ENCODE results near the gene CMTM1.

CMTM1 gene

DNA sequence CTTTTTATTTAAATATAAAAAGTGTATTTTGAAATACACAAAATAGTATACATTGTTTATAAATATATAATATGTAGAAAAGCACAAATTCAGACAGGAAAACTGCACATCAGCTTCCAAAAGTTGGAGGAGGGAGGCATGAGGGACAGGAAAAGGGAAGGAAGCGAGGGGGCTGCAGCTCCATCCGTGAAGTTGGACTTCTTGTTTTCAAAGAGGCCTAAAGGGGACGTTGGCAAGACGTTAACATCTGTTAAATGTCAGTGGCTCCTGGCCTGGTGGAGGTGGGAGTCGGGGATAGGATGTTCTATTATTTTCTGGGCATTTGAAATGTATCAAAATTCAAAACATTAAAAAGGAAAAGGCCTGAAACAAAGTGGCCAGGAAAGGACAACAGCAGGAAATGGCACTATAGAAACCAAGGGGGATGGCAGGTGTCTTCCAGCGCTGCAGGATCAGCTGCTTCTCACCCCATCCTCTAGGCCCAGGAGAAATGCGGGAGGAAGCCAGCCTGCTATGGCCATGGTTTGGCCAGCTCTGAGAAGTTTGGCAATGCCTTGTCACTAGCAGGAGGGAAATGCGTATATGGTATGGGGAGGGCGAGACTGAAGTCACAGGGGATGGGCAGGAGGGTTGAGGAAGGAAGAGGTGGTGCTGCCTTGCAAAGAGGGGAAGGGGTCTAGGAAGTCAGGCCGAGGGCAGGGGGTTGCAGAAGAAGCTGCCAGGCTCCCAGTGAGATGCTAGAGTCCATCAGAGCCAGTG is 19.4 kb downstream of the CMTM1 start:
- TF ChIP-seq GATA2 (IDR thresholded peaks at IDR 0.05; ENCODE audit: low read depth, low read length) (no peak), GATA3 (IDR thresholded peaks at IDR 0.05; ENCODE audit: low read depth, low read length) (no peak)

DNA sequence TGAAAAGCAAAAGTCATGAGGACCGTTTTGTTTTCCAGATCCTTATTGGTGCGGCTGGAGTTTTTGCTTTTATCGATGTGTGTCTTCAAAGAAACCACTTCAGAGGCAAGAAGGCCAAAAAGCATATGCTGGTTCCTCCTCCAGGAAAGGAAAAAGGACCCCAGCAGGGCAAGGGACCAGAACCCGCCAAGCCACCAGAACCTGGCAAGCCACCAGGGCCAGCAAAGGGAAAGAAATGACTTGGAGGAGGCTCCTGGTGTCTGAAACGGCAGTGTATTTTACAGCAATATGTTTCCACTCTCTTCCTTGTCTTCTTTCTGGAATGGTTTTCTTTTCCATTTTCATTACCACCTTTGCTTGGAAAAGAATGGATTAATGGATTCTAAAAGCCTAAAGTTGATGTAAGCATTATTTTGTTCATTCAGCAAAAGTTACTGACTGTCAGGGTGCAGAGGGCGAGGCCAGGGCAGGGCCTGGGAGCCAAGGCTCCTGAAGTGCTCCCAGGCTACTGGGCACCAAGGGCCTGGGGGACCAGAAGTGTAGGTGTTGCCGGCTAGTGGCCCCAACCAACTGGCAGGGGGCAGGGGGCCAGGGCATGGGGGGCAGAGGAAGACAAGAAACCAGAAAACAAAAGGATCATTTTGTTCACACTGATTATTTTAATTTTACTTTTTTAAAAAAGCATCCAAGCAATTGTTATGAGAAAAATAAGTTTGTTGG is 21.8 kb downstream of the CMTM1 start:
- TF ChIP-seq GATA3 (IDR thresholded peaks at IDR 0.05; ENCODE audit: low read depth, low read length) (no peak), GATA2 (IDR thresholded peaks at IDR 0.05; ENCODE audit: low read depth, low read length) (no peak)

DNA sequence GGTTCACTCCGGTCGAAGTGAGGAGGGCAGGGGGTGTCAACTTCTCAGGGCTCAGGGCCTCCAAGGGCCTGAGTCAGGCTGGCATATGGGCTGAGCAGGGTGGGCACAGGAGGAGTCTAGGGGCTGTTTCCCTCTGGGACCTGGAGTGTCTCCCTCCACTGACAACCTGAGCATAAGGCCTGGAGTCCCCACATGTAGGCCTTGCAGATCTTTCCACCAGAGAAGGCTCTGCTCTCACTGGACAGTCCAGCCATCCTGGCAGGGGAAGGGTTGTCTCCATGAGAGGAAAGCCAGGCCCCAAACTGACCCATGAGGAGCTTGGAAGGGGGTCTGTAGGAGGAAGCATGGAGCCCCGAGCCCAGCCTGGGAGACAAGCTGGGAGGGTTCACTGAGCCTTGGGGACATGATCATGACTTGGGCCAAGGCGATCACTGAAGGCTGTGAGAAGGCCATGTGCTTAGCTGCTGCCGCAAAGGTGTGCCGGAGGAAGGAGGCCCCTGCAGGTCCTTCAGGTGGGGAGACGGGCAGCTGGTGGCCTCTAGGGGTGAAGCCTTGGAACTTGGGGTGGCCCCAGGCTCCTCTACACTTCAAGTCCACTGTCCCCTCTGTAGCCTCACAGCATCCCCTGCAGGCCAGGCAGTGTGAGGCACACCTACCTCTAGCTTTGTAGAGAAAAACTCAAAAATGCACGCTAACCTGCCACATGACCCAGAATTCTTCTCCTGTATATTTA is 22.9 kb downstream of the CMTM1 start:
- TF ChIP-seq GATA3 (IDR thresholded peaks at IDR 0.05; ENCODE audit: low read depth, low read length) (no peak), GATA2 (IDR thresholded peaks at IDR 0.05; ENCODE audit: low read depth, low read length) (no peak)

DNA sequence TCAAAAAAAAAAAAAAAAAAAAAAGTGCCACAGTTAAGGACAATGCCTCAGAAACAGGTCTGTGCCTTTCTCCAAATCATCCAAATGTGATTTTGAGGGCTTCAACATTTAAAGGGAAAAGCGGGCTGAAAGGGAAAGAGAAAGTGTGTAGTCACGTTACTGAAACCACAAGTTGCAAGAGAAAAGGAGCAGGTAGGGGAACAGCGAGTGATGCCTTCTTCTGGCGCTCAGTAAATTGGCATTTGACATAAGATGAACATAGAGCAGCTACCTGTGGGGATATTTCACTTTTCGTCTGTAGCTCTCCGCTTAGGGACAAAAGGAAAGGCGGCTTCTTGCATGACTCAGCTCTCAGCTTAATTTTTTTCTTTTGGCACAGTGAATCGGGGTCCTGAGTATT is 24.1 kb downstream of the CMTM1 start:
- TF ChIP-seq GATA3 (IDR thresholded peaks at IDR 0.05; ENCODE audit: low read depth, low read length) (no peak), GATA2 (IDR thresholded peaks at IDR 0.05; ENCODE audit: low read depth, low read length) (no peak)

GRCh38 chr16:66591018-66591417 is 24.8 kb downstream of the CMTM1 start:
- TF ChIP-seq GATA2 (IDR thresholded peaks at IDR 0.05; ENCODE audit: low read depth, low read length): no peak
- TF ChIP-seq GATA3 (IDR thresholded peaks at IDR 0.05; ENCODE audit: low read depth, low read length): no peak

DNA sequence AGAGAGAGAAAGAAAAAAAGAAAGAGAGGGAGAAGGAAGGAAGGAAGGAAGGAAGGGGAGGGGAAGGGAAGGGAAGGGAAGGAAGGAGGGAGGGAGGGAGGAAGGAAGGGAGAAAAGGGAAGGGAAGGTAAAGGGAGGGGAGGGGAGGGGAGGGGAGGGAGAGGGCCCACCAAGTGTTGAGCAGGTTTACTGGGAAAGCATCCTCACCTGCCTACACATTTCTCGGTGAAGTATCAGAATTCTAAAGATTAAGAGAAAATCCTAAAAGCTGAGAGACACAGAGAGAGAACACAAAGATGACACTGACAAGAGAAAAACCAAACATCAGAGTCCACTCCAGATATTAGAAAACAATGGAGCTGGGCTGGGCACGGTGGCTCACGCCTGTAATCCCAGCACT is 26.0 kb downstream of the CMTM1 start:
- TF ChIP-seq GATA3 (IDR thresholded peaks at IDR 0.05; ENCODE audit: low read depth, low read length): no peak
- no peak for TF ChIP-seq GATA2 (IDR thresholded peaks at IDR 0.05; ENCODE audit: low read depth, low read length)

- no peak for TF ChIP-seq GATA2 (IDR thresholded peaks at IDR 0.05; ENCODE audit: low read depth, low read length)
Measured at GRCh38 chr16:66592814-66593213, 26.6 kb downstream of the CMTM1 start.

GRCh38 chr16:66594739-66595138 is 28.5 kb downstream of the CMTM1 start:
- no peak for TF ChIP-seq GATA3 (IDR thresholded peaks at IDR 0.05; ENCODE audit: low read depth, low read length)
- no peak for TF ChIP-seq GATA2 (IDR thresholded peaks at IDR 0.05; ENCODE audit: low read depth, low read length)

- no peak for TF ChIP-seq GATA3 (IDR thresholded peaks at IDR 0.05; ENCODE audit: low read depth, low read length)
- no peak for TF ChIP-seq GATA2 (IDR thresholded peaks at IDR 0.05; ENCODE audit: low read depth, low read length)
Measured at GRCh38 chr16:66596986-66597848, 31.0 kb downstream of the CMTM1 start.

DNA sequence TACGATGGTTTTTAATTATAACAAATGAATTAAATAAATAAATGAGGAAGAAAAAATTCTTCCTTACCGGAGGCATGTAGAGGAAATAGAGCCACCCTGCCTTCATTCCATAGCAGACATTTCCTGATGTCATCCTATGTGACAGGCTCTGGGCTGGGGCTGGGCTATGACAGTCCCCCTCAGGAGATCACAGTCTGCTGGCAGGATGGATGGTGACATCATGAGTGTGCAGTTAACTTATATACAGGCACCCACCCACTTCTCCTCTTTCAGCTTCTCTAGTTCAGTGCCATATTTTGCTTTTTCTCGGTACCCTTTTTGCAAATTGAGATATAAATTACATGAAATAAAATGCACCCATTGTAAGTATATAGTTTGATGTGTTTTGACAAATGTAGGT is 31.9 kb downstream of the CMTM1 start:
- no peak for TF ChIP-seq GATA3 (IDR thresholded peaks at IDR 0.05; ENCODE audit: low read depth, low read length)
- no peak for TF ChIP-seq GATA2 (IDR thresholded peaks at IDR 0.05; ENCODE audit: low read depth, low read length)

GRCh38 chr16:66599726-66600125 is 33.5 kb downstream of the CMTM1 start:
- TF ChIP-seq GATA3 (IDR thresholded peaks at IDR 0.05; ENCODE audit: low read depth, low read length) (no peak), GATA2 (IDR thresholded peaks at IDR 0.05; ENCODE audit: low read depth, low read length) (no peak)

DNA sequence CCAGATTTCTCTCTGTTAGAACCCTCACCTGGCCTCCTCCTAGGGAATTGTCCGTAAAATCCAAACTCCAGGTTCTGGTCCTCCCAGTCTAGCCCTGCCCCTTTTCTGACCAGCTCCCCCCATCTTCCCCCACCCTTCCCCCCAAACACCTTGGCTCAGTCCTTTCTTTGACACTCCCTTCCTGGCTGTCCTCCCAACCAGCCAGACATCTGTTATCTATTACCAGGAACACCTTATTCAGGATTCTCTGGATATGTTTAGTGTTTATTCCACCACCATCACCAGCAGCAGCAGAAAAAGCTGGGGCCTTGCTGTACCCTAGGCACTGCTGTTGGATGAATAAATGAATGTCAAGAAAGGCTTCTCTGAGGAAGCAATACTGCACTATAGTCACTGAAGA is 34.2 kb downstream of the CMTM1 start:
- TF ChIP-seq GATA2 (IDR thresholded peaks at IDR 0.05; ENCODE audit: low read depth, low read length) (no peak), GATA3 (IDR thresholded peaks at IDR 0.05; ENCODE audit: low read depth, low read length) (no peak)

DNA sequence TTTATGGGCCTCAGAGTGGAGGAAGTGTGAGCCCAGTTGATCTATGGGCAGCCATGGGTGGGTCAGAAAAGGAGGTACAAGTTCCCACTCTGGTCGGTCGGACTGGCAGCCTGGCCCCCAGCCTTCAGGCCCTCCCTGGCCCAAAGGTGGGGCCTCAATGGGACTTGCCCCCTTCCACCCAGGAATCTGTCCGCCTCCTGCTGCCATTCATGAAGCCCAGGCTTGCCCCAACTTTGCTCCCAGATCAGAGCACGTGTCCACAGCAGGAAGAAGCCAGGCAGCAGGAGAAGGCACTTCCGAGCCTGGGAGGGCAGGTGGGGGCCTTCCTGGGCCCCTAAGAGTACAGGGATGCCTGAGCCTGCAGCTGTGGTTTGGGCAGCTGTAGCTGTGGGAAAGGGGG is 35.2 kb downstream of the CMTM1 start:
- TF ChIP-seq GATA2 (IDR thresholded peaks at IDR 0.05; ENCODE audit: low read depth, low read length) (no peak), GATA3 (IDR thresholded peaks at IDR 0.05; ENCODE audit: low read depth, low read length) (no peak)
